ENCODE measurements around the gene ALPI. TPM values are rescaled to one million over a fixed set of nuclear protein-coding genes. Genes with fewer than 3 reads are reported as not detected.
A peak's percentile ranks its signal among the peaks of the same experiment; 100 is the strongest.

ALPI gene
- polyA plus RNA-seq, 4 donors: 37.7 to 261 (median 131) TPM

DNA sequence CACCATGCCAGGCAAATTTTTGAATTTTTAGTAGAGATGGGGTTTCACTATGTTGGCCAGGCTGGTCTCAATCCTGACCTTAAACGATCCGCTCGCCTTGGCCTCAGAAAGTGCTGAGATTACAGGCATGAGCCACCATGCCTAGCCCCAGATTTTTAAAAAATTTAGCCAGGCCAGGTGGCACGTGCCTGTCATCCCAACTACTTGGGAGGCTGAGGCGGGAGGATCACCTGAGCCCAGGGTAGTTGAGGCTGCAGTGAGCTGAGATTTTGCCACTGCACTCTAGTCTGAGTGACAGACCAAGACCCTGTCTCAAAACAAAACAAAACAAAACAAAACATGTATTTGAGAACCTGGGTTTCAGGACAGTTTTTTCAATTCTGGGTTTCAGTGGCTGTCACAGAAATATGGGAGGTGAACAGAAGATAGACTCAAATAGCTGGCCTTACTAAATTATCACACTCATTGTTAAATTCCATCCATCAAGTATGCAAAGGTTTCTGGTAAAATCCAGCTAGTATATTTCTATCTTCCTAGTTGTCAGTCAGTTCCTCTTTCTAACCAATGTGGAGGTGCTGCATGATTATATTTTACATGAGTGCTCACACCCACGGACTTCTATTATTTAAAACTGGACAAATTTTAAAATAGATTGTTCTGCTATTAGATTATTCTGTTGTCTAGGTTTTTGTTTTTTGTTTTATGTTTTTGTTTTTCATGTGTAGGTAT, 43.9 kb upstream of the ALPI start:
- H3K36me3 ChIP-seq (ENCODE audit: control insufficient read depth in 3 of 3, insufficient read depth in 2 of 3, low read depth in 1 of 3, low read length in 3 of 3): no peaks in the 10 kb centered on the region
- DNase-seq: no peak
- 85 to 92% (median 86%) methylated on average over 6 of the region's 6 CpGs for WGBS, 3 donors
- no peaks in the 10 kb centered on the region for H3K9me3 ChIP-seq (ENCODE audit: control insufficient read depth in 2 of 2, insufficient read depth in 1 of 2, low read depth in 1 of 2, low read length in 1 of 2)
- peaks cover 0 to 7% (median 3%) of the 10 kb centered on the region in 3 donors for H3K4me1 ChIP-seq (ENCODE audit: control insufficient read depth in 3 of 3, insufficient read depth in 2 of 3, low read depth in 1 of 3, low read length in 2 of 3)
- H3K27me3 ChIP-seq (ENCODE audit: control insufficient read depth in 3 of 3, insufficient read depth in 3 of 3, low read length in 3 of 3): peaks cover 0 to 31% (median 0%) of the 10 kb centered on the region in 3 donors
- no peak for FAIRE-seq
- H3K4me3 ChIP-seq (ENCODE audit: low read depth in 1 of 3, low read length in 3 of 3): no peak overlapping the region
- no peak overlapping the region for H3K27ac ChIP-seq (ENCODE audit: low read depth in 1 of 3, low read length in 2 of 3)

DNA sequence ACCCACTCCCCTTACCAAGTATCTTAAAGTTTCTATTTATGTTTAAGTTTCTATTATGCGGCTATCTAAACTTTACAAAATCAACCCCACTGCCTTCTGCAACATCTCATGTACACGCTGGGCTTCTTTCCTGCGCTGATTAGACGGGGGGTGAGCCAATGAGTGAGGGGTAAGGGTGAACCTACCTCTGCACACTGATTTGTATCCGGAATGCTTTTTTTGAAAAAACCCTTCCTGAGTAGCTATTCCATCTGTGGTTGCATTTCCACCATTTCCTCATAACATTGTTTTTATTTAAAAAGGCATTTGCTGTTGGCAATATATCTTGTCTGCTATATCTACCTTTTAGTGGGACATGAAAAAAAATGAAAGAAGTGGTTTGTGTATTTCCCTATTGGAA, 43.0 kb upstream of the ALPI start:
- Histone ChIP-seq H3K9me3 (ENCODE audit: control insufficient read depth in 2 of 2, insufficient read depth in 1 of 2, low read depth in 1 of 2, low read length in 1 of 2) (no peaks in the 10 kb centered on the region), H3K36me3 (ENCODE audit: control insufficient read depth in 3 of 3, insufficient read depth in 2 of 3, low read depth in 1 of 3, low read length in 3 of 3) (no peaks in the 10 kb centered on the region), H3K27me3 (ENCODE audit: control insufficient read depth in 3 of 3, insufficient read depth in 3 of 3, low read length in 3 of 3) (peaks cover under 1 to 40% (median 4%) of the 10 kb centered on the region in 3 donors), H3K27ac (ENCODE audit: low read depth in 1 of 3, low read length in 2 of 3) (no peak overlapping the region), H3K4me1 (ENCODE audit: control insufficient read depth in 3 of 3, insufficient read depth in 2 of 3, low read depth in 1 of 3, low read length in 2 of 3) (peaks cover 0 to 7% (median 3%) of the 10 kb centered on the region in 3 donors), H3K4me3 (ENCODE audit: low read depth in 1 of 3, low read length in 3 of 3) (no peak overlapping the region)
- no peak for FAIRE-seq
- WGBS, 3 donors: 46 to 79% (median 74%) methylated on average over 5 of the region's 5 CpGs
- DNase-seq: no peak

DNA sequence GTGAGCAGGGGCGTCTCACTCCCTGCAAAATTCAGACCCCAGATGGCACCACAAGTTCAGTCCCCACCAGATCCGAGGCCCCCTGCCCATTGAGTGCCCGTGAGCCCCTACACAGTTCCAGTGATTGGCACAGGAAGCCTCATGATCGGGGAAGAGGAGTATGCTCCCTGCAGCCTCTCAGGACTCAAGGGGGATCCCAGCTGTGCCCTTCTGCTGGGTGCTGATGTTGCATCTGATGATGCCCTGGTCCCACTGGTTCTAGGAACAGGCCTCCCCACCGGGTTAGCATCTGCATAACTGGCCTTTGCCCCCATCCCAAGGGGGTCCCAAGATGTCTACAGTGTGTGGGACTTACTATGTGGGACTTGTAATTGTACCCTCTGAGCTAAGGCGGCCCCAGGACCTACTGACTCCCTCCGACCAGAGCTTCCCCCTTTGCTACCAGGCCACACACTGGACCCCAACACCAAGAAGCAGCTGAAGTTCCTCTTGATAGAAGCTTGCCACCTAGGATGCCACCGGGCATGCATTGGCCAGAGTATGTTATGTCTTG, 40.7 kb upstream of the ALPI start:
- H3K27ac ChIP-seq (ENCODE audit: low read depth in 1 of 3, low read length in 2 of 3): no peak overlapping the region
- peaks cover 0 to 14% (median 5%) of the 10 kb centered on the region in 3 donors for H3K4me1 ChIP-seq (ENCODE audit: control insufficient read depth in 3 of 3, insufficient read depth in 2 of 3, low read depth in 1 of 3, low read length in 2 of 3)
- no peak for FAIRE-seq
- H3K36me3 ChIP-seq (ENCODE audit: control insufficient read depth in 3 of 3, insufficient read depth in 2 of 3, low read depth in 1 of 3, low read length in 3 of 3): no peaks in the 10 kb centered on the region
- 77 to 84% (median 82%) methylated on average over 8 of the region's 8 CpGs for WGBS, 3 donors
- no peak for DNase-seq
- no peaks in the 10 kb centered on the region for H3K9me3 ChIP-seq (ENCODE audit: control insufficient read depth in 2 of 2, insufficient read depth in 1 of 2, low read depth in 1 of 2, low read length in 1 of 2)
- no peak overlapping the region for H3K4me3 ChIP-seq (ENCODE audit: low read depth in 1 of 3, low read length in 3 of 3)
- H3K27me3 ChIP-seq (ENCODE audit: control insufficient read depth in 3 of 3, insufficient read depth in 3 of 3, low read length in 3 of 3): peaks cover 14 to 57% (median 22%) of the 10 kb centered on the region in 3 donors

DNA sequence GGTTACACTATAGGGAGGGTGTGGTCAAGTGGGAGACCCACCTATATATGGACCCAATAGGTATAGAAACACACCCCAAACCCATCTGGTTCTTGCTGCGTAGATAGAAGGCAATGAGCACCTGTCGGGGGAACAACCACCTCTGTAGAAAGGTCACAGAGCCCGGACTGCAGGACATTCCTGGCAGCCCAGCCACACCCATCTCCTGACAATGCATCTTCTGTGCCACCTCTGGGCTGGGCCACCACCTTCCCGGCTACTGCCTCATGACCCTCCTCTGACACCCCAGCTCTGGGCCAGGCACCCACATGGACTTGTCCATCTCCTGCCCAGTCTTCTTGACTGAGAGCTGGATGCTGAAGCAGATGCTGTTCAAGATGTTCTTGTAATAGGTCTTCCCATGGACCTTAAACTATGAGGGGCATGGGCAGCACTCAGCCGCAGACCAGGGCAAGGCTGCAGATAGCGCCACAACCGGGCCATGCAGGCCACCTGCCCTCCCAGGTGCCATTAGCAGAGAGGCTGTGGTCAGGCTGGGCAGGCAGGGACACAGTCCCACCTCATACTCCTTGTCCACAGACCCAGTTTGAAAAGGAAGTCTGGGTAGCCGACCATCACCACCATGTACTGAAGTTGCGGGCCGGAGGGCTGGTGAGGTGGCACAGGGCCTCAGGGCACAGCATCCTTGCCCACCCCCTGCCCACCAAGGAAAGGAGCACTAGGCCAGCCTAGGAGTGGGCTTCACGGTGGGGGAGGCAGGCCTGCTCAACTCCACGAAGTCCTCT, 40.0 kb upstream of the ALPI start:
- peaks cover 19 to 59% (median 26%) of the 10 kb centered on the region in 3 donors for H3K27me3 ChIP-seq (ENCODE audit: control insufficient read depth in 3 of 3, insufficient read depth in 3 of 3, low read length in 3 of 3)
- no peak for FAIRE-seq
- WGBS, 3 donors: 69 to 88% (median 83%) methylated on average over 12 of the region's 12 CpGs
- peaks cover 0 to 12% (median 1%) of the 10 kb centered on the region in 3 donors for H3K4me1 ChIP-seq (ENCODE audit: control insufficient read depth in 3 of 3, insufficient read depth in 2 of 3, low read depth in 1 of 3, low read length in 2 of 3)
- H3K27ac ChIP-seq (ENCODE audit: low read depth in 1 of 3, low read length in 2 of 3): no peak overlapping the region
- DNase-seq: peak in 1 of 2 donors; percentile 5
- no peaks in the 10 kb centered on the region for H3K9me3 ChIP-seq (ENCODE audit: control insufficient read depth in 2 of 2, insufficient read depth in 1 of 2, low read depth in 1 of 2, low read length in 1 of 2)
- H3K36me3 ChIP-seq (ENCODE audit: control insufficient read depth in 3 of 3, insufficient read depth in 2 of 3, low read depth in 1 of 3, low read length in 3 of 3): no peaks in the 10 kb centered on the region
- H3K4me3 ChIP-seq (ENCODE audit: low read depth in 1 of 3, low read length in 3 of 3): no peak overlapping the region

DNA sequence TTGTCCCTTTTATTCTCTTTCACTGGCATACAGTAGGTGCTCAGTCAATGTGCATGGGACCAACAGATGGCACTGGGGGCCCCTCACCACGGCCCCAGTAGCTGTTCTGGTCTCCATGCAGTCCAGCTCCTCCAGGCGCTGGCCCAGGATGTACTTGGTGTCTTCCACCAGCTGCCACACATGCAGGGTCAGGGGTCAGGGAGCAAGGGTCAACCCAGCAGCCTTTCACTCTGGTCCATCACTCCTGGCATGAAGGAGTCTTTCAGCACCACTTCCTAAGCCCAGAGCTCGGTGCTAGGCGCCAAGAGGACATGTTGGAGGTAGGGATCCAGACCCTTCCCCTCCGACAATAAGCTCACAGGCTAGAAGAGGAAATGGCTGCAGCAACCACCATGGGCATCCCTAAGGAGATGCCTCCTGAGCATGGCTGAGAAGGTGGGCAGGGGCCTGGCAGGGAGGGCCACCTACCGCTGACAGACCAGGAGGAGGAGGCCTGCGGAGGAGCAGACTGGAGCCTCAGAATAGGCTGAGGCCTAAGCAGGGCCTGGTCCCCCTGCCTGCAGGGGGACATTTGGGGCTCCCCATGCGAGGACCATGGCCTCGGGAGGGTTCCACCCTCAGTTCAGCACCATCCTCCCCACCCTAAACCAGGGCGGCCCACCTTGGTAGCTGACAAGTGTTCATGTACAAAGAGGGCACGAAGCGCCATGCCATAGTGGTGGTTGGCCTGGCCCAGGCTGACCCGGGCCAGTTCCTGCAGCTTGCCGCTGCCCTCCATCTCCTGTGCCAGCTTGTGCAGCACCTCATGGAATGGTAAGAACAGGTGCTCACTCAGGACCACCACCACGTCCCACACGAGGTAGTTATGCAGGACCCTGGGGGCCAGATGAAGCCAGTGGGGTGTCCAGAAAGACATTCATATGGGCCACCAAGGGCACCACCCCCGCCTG, 39.2 kb upstream of the ALPI start:
- no peaks in the 10 kb centered on the region for H3K36me3 ChIP-seq (ENCODE audit: control insufficient read depth in 3 of 3, insufficient read depth in 2 of 3, low read depth in 1 of 3, low read length in 3 of 3)
- 89 to 91% (median 90%) methylated on average over 17 of the region's 17 CpGs for WGBS, 3 donors
- peaks cover 19 to 67% (median 33%) of the 10 kb centered on the region in 3 donors for H3K27me3 ChIP-seq (ENCODE audit: control insufficient read depth in 3 of 3, insufficient read depth in 3 of 3, low read length in 3 of 3)
- no peak for DNase-seq
- H3K4me1 ChIP-seq (ENCODE audit: control insufficient read depth in 3 of 3, insufficient read depth in 2 of 3, low read depth in 1 of 3, low read length in 2 of 3): peaks cover 0 to 12% (median 0%) of the 10 kb centered on the region in 3 donors
- no peak for FAIRE-seq
- H3K9me3 ChIP-seq (ENCODE audit: control insufficient read depth in 2 of 2, insufficient read depth in 1 of 2, low read depth in 1 of 2, low read length in 1 of 2): peaks cover 0 to 8% of the 10 kb centered on the region in 2 donors
- H3K4me3 ChIP-seq (ENCODE audit: low read depth in 1 of 3, low read length in 3 of 3): no peak overlapping the region
- H3K27ac ChIP-seq (ENCODE audit: low read depth in 1 of 3, low read length in 2 of 3): no peak overlapping the region

DNA sequence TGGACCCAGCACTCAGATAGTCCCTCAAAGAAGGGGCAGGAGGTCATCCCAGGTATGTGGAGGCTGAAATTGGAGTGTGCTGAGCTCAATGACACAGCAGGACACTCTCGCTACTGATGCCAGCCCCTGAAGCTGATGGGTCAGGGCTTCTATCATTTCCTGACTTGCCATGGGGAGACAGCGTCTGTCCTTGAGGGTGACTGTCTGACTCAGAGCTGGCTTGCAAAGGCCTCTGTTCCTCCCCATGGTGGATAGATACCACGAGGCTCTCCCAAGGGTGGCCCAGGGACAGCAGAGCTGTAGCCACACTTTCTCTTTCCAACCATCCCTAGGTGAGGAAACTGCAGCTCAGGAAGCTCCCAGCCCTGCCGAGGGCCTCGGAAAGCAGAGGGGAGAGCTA, 38.5 kb upstream of the ALPI start:
- DNase-seq: no peak
- H3K36me3 ChIP-seq (ENCODE audit: control insufficient read depth in 3 of 3, insufficient read depth in 2 of 3, low read depth in 1 of 3, low read length in 3 of 3): no peaks in the 10 kb centered on the region
- peaks cover 0 to 12% (median 0%) of the 10 kb centered on the region in 3 donors for H3K4me1 ChIP-seq (ENCODE audit: control insufficient read depth in 3 of 3, insufficient read depth in 2 of 3, low read depth in 1 of 3, low read length in 2 of 3)
- no peak overlapping the region for H3K4me3 ChIP-seq (ENCODE audit: low read depth in 1 of 3, low read length in 3 of 3)
- H3K9me3 ChIP-seq (ENCODE audit: control insufficient read depth in 2 of 2, insufficient read depth in 1 of 2, low read depth in 1 of 2, low read length in 1 of 2): peaks cover 0 to 14% of the 10 kb centered on the region in 2 donors
- H3K27ac ChIP-seq (ENCODE audit: low read depth in 1 of 3, low read length in 2 of 3): no peak overlapping the region
- WGBS, 3 donors: 58 to 89% (median 78%) methylated on average over 5 of the region's 5 CpGs
- no peak for FAIRE-seq
- H3K27me3 ChIP-seq (ENCODE audit: control insufficient read depth in 3 of 3, insufficient read depth in 3 of 3, low read length in 3 of 3): peaks cover 19 to 72% (median 38%) of the 10 kb centered on the region in 3 donors

DNA sequence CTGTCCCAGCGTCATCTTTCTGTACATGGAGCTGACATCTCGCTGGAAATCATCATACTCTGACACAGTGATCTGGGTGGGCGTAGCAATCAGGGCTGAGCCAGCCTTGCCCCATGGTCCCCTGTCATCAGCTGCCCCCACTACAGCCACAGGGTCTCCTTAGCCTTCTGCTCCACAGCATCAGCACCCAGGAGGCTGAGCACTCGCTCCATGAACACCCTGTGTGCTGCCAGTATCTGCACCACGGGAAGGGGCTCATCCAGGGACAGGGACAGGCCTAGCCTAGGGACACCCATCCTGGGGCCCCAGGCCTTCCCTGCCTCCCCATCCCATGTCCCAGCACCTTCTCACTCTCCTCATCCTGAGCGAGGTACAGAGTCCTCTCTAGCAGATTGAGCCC, 37.9 kb upstream of the ALPI start:
- no peaks in the 10 kb centered on the region for H3K36me3 ChIP-seq (ENCODE audit: control insufficient read depth in 3 of 3, insufficient read depth in 2 of 3, low read depth in 1 of 3, low read length in 3 of 3)
- DNase-seq: no peak
- peaks cover 0 to 12% (median 0%) of the 10 kb centered on the region in 3 donors for H3K4me1 ChIP-seq (ENCODE audit: control insufficient read depth in 3 of 3, insufficient read depth in 2 of 3, low read depth in 1 of 3, low read length in 2 of 3)
- H3K4me3 ChIP-seq (ENCODE audit: low read depth in 1 of 3, low read length in 3 of 3): no peak overlapping the region
- H3K27me3 ChIP-seq (ENCODE audit: control insufficient read depth in 3 of 3, insufficient read depth in 3 of 3, low read length in 3 of 3): peaks cover 19 to 73% (median 38%) of the 10 kb centered on the region in 3 donors
- H3K27ac ChIP-seq (ENCODE audit: low read depth in 1 of 3, low read length in 2 of 3): no peak overlapping the region
- no peak for FAIRE-seq
- H3K9me3 ChIP-seq (ENCODE audit: control insufficient read depth in 2 of 2, insufficient read depth in 1 of 2, low read depth in 1 of 2, low read length in 1 of 2): peaks cover 0 to 18% of the 10 kb centered on the region in 2 donors
- WGBS, 3 donors: 57 to 72% (median 60%) methylated on average over 6 of the region's 6 CpGs

Data from small intestine (tissue), 7 donors.